H9 (cell line): ENCODE results near the gene GRIP1. TPM values are rescaled to one million over a fixed set of nuclear protein-coding genes. Genes with fewer than 3 reads are reported as not detected.

Experiments used
- DNase-seq: peaks from one replicate; pipeline ENCODE4 v3.0.0-alpha.2; 2017
- H2AFZ ChIP-seq: one replicate; pipeline ENCODE4 v1.6.1; 2013; ENCODE audit warnings: mild to moderate bottlenecking, low read length, control low read depth, moderate library complexity
- H2AK5ac ChIP-seq: 2 replicates; pipeline ENCODE4 v1.6.1; 2013; ENCODE audit warnings: low read length, control low read depth, mixed read lengths; ENCODE audit not compliant: insufficient read length
- H2BK120ac ChIP-seq: one replicate; pipeline ENCODE4 v1.6.1; 2013; ENCODE audit warnings: low read depth, mild to moderate bottlenecking, low read length, control low read depth, inconsistent platforms; ENCODE audit not compliant: poor library complexity, severe bottlenecking
- H2BK12ac ChIP-seq: 2 replicates; pipeline ENCODE4 v1.6.1; 2013; ENCODE audit warnings: low read length, control low read depth, mixed read lengths, low read depth; ENCODE audit not compliant: insufficient read length
- H2BK15ac ChIP-seq: 2 replicates; pipeline ENCODE4 v1.6.1; 2013; ENCODE audit warnings: low read depth, low read length, control low read depth
- H2BK20ac ChIP-seq: one replicate; pipeline ENCODE4 v1.6.1; 2013; ENCODE audit warnings: low read depth, mild to moderate bottlenecking, low read length, control low read depth, inconsistent platforms; ENCODE audit not compliant: poor library complexity, severe bottlenecking
- H2BK5ac ChIP-seq: 2 replicates; pipeline ENCODE4 v1.6.1; 2013; ENCODE audit warnings: low read length, control low read depth, mixed read lengths; ENCODE audit not compliant: insufficient read length
- H3K14ac ChIP-seq: 2 replicates; pipeline ENCODE4 v1.6.1; 2013; ENCODE audit warnings: low read length, control low read depth; ENCODE audit not compliant: insufficient read depth
- H3K18ac ChIP-seq: 2 replicates; pipeline ENCODE4 v1.6.1; 2013; ENCODE audit warnings: low read depth, mild to moderate bottlenecking, mixed read lengths, low read length, control low read depth; ENCODE audit not compliant: insufficient read length
- H3K23ac ChIP-seq: 2 replicates; pipeline ENCODE4 v1.6.1; 2013; ENCODE audit warnings: low read length, control low read depth, mixed read lengths, low read depth; ENCODE audit not compliant: insufficient read length
- H3K23me2 ChIP-seq: 2 replicates; pipeline ENCODE4 v1.6.1; 2013; ENCODE audit warnings: low read depth, mild to moderate bottlenecking, mixed read lengths, low read length, control low read depth; ENCODE audit not compliant: insufficient read length, poor library complexity, severe bottlenecking
- H3K27ac ChIP-seq: 2 replicates; pipeline ENCODE4 v1.5.1; 2013; ENCODE audit warnings: low read length, control low read depth, mixed read lengths, low read depth; ENCODE audit not compliant: insufficient read length
- H3K27me3 ChIP-seq: 2 replicates; pipeline ENCODE4 v1.6.1; 2013; ENCODE audit warnings: low read length, control low read depth, inconsistent platforms; ENCODE audit not compliant: insufficient read depth
- H3K4ac ChIP-seq: 2 replicates; pipeline ENCODE4 v1.6.1; 2013; ENCODE audit warnings: low read depth, mild to moderate bottlenecking, control low read depth, inconsistent platforms, low read length, moderate library complexity
- H3K4me1 ChIP-seq: 2 replicates; pipeline ENCODE4 v1.6.1; 2013; ENCODE audit warnings: low read length, control low read depth, inconsistent platforms; ENCODE audit not compliant: insufficient read depth
- H3K4me2 ChIP-seq: 2 replicates; pipeline ENCODE4 v1.6.1; 2013; ENCODE audit warnings: low read length, control low read depth, mixed read lengths; ENCODE audit not compliant: insufficient read length, insufficient read depth
- H3K56ac ChIP-seq: 2 replicates; pipeline ENCODE4 v1.6.1; 2013; ENCODE audit warnings: low read depth, mild to moderate bottlenecking, mixed read lengths, low read length, control low read depth; ENCODE audit not compliant: insufficient read length
- H3K79me1 ChIP-seq: 2 replicates; pipeline ENCODE4 v1.6.1; 2013; ENCODE audit warnings: low read depth, mild to moderate bottlenecking, moderate library complexity, low read length, control low read depth, inconsistent platforms; ENCODE audit not compliant: insufficient read depth, poor library complexity, severe bottlenecking
- H3K79me2 ChIP-seq: 2 replicates; pipeline ENCODE4 v1.6.1; 2013; ENCODE audit warnings: low read length, control low read depth, inconsistent platforms; ENCODE audit not compliant: insufficient read depth
- H3K9ac ChIP-seq: 2 replicates; pipeline ENCODE4 v1.6.1; 2013; ENCODE audit warnings: low read length, control low read depth, mixed read lengths; ENCODE audit not compliant: insufficient read length; ENCODE audit errors: extremely low read depth
- H3K9me3 ChIP-seq: one replicate; pipeline ENCODE4 v1.6.1; 2013; ENCODE audit warnings: low read depth, low read length, inconsistent platforms; ENCODE audit not compliant: control insufficient read depth
- H3T11ph ChIP-seq: one replicate; pipeline ENCODE4 v1.6.1; 2013; ENCODE audit warnings: mild to moderate bottlenecking, low read length, control low read depth, inconsistent platforms
- H4K20me1 ChIP-seq: one replicate; pipeline ENCODE4 v1.6.1; 2013; ENCODE audit not compliant: control insufficient read depth, insufficient read length, insufficient read depth
- H4K5ac ChIP-seq: 2 replicates; pipeline ENCODE4 v1.6.1; 2013; ENCODE audit warnings: low read depth, mild to moderate bottlenecking, mixed read lengths, low read length, control low read depth; ENCODE audit not compliant: insufficient read length
- H4K8ac ChIP-seq: replicated peaks from 2 replicates; pipeline ENCODE4 v1.6.1; 2013; ENCODE audit warnings: low read length, control low read depth, mixed read lengths, low read depth; ENCODE audit not compliant: insufficient read length
- H4K91ac ChIP-seq: 2 replicates; pipeline ENCODE4 v1.6.1; 2013; ENCODE audit warnings: low read depth, mild to moderate bottlenecking, moderate library complexity, mixed read lengths, low read length, control low read depth; ENCODE audit not compliant: insufficient read length
- H3K27ac Mint-ChIP-seq, 3 experiments: 2 replicates in 2 of 3; 3 replicates in 1 of 3; pipeline ENCODE4 v1.8.0; 2020 to 2021; ENCODE audit warnings: mixed read lengths in 3 of 3, mild to moderate bottlenecking in 1 of 3, moderate library complexity in 1 of 3
- H3K27me3 Mint-ChIP-seq: 2 replicates; pipeline ENCODE4 v1.8.0; 2021; ENCODE audit warnings: low read depth, mild to moderate bottlenecking, moderate library complexity, mixed read lengths
- H3K36me3 Mint-ChIP-seq, 3 experiments: 2 replicates in 2 of 3; 3 replicates in 1 of 3; pipeline ENCODE4 v1.8.0; 2020 to 2021; ENCODE audit warnings: low read depth in 3 of 3, mixed read lengths in 3 of 3; ENCODE audit not compliant: insufficient read depth in 1 of 3
- H3K4me1 Mint-ChIP-seq, 2 experiments: 2 replicates each; pipeline ENCODE4 v1.8.0; 2020; ENCODE audit warnings: mixed read lengths in 2 of 2
- H3K4me3 Mint-ChIP-seq, 2 experiments: 2 replicates in 1 of 2; 3 replicates in 1 of 2; pipeline ENCODE4 v1.8.0; 2020 to 2021; ENCODE audit warnings: mild to moderate bottlenecking in 2 of 2, mixed read lengths in 2 of 2, moderate library complexity in 1 of 2
- H3K9me3 Mint-ChIP-seq, 2 experiments: 2 replicates in 1 of 2; 3 replicates in 1 of 2; pipeline ENCODE4 v1.8.0; 2020; ENCODE audit warnings: mild to moderate bottlenecking in 2 of 2, mixed read lengths in 2 of 2, moderate library complexity in 1 of 2
- CTCF ChIP-seq: fragments of 200-600 bp; sonication (generic); conservative IDR thresholded peaks from 3 replicates; pipeline ENCODE4 v1.8.0; 2021; ENCODE audit warnings: antibody characterized with exemption, mild to moderate bottlenecking
- WGBS: extraction: QIAGEN DNeasy Blood & Tissue Kit; methylation state at CpG from one replicate; pipeline ENCODE4 v1.1.7; 2013; ENCODE audit warnings: missing lambda C conversion rate, low lambda C conversion rate, mixed read lengths; ENCODE audit not compliant: insufficient read length; ENCODE audit errors: extremely low coverage; 5-methylcytosine and 5-hydroxymethylcytosine counted together
- total RNA-seq: library from RNA; stranded (reverse); gene quantifications from 2 replicates; pipeline ENCODE4 v1.2.1, GENCODE V29; 2021

Gene GRIP1
- total RNA-seq, 1 experiment from 2014 or later = 19.5 TPM

DNA sequence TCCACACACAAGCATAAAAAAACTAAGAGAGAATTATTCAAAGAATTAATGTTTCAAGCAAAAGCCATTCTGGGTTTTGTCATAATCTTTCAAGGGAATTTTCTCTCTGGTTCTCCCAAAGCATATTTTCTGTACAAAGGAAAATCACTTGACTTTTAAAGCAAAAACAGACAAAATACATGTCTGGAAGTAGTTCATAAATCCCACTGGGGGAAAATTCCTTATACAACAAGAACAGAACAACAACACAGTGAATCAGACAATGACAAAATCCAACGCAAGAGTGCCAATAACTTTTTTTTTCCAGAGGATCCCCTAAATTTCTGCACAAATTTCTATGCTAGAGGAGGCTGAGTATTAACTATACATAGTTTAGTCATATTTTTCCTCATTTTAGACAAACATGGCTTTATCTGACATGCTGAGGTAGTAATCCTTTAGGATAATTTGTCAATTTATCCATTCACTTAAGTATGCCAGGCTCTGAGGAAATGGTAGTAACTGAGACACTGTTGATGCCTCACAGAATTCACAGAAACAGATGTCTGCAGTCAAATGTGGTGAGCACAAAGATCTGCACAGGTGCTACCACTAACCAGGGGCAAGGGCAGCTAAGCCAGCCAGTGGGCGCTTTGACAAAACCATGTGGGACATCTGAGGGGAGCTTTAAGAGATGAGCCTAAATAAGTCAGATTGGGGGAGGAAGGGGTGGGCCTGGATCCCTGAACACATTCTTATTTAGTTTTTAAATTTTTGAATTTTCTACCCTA is 38.0 kb downstream of the GRIP1 start:
- Histone ChIP-seq H3K56ac (no peak overlapping the region), H4K5ac (no peak overlapping the region), H3K79me1 (no peaks in the 10 kb centered on the region), H3K79me2 (no peaks in the 10 kb centered on the region), H3K14ac (no peak overlapping the region), H3K4me2 (no peak overlapping the region), H4K20me1 (no peaks in the 10 kb centered on the region), H3K23me2 (no peaks in the 10 kb centered on the region), H3K9me3 (no peaks in the 10 kb centered on the region), H3K4ac (no peak overlapping the region), H2BK12ac (no peak overlapping the region), H2AK5ac (no peak overlapping the region), H2BK20ac (no peak overlapping the region), H3K4me1 (no peaks in the 10 kb centered on the region), H4K91ac (no peak overlapping the region), H3K23ac (no peak overlapping the region), H4K8ac (no peak overlapping the region), H3T11ph (no peak overlapping the region), H2AFZ (no peak overlapping the region), H2BK5ac (no peak overlapping the region), H2BK15ac (no peak overlapping the region), H3K27ac (no peak overlapping the region), H3K27me3 (no peaks in the 10 kb centered on the region), H3K9ac (no peak overlapping the region), H2BK120ac (no peak overlapping the region), H3K18ac (no peak overlapping the region)
- DNase-seq = no peak
- no peaks in the 10 kb centered on the region for H3K36me3 Mint-ChIP-seq
- H3K4me3 Mint-ChIP-seq = no peak overlapping the region
- no peak for TF ChIP-seq CTCF
- H3K27me3 Mint-ChIP-seq = no peaks in the 10 kb centered on the region
- peaks cover 3% of the 10 kb centered on the region in 2 experiments; a peak in 2 of 4 replicates for H3K4me1 Mint-ChIP-seq
- WGBS = no CpG with 5 or more reads among the region's 2 CpGs
- H3K9me3 Mint-ChIP-seq = no peaks in the 10 kb centered on the region
- H3K27ac Mint-ChIP-seq = peak overlapping the region in 1 of 3 experiments; percentile 49; a peak in 1 of 7 replicates
